NCI-H82 treated with DMSO at 0.1 percent for 48 hours (cell line): ENCODE measurements around the gene GID8.
A peak's percentile ranks its signal among the peaks of the same experiment; 100 is the strongest.

Experiments
- DNase-seq: peaks from one replicate; lab custom pipeline; 2025; ENCODE audit not compliant: unreplicated experiment; lab: John Stamatoyannopoulos, UW

GID8 gene

DNA sequence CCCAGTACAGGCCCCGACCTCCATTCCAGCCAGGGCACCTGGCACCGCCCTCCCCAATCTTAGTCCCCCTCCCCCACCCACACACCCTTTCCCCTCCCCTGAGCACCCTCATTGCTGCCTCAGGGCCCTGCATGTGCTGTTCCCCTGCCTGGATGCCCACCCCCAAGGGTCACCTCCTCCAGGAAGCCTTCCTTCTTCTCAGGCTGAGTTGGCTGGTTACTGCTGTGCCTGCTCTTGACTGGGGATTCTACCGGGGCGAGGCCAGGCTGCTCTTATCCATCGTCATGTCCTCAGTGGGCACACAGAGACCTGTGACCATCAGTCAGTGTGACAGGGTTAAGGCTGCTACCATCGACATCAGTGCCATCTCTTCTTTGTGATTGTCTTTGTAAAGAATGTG is 45.3 kb downstream of the GID8 start:
- DNase-seq = no peak

DNA sequence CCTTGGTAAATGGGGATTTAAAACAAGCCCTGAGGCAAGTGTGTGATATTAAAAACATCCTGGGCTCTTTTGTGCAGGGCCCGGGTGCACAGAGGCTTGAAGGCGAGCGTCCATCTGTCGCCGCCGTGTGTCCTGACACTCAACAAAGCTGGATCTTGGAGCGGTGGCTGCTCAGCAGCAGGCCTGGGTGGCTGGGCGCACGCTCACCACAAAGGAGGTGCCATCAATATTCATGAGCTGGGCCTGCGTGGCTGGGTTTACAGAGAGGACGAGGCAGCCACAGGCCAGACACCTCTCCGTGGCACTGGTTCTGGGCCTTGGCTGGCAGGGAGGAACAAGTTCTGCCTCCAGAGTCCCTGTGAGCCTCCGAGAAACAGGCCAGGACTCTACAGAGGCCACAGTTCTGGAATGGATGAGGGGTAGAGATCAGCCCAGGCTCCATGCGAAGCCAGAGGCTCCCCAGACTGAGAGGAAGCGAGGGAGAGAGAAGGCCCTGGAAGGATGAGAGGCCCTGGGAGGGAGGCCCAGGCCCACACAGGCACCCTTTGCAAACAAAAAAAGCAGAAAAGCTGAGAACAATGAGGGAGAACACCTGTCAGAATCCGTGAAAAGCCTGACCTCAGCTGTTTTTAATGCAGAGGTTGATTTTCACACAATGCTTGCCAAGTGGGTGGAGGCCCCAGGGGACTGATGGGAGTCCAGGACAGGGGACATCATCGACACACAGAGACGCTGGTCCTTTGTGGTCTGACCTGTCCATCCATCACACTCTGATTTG is 46.9 kb downstream of the GID8 start:
- DNase-seq = peak; percentile 14

DNA sequence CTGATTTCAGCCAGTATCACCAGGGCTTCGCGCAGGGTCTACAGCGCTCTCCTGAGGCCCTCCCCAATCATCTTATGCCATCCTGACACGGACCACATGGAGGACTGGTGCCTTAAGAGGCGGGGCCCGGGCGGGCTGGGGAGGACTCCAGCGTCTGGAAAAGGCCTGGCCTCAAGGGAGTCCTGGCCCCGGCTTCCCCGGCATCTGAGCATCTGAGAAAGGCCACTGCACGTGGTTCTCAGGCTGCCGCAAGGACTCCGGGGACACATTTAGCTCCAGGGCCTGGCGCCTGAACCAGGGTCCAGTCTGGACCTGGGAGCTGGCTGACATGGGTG is 47.5 kb downstream of the GID8 start:
- DNase-seq = no peak

DNA sequence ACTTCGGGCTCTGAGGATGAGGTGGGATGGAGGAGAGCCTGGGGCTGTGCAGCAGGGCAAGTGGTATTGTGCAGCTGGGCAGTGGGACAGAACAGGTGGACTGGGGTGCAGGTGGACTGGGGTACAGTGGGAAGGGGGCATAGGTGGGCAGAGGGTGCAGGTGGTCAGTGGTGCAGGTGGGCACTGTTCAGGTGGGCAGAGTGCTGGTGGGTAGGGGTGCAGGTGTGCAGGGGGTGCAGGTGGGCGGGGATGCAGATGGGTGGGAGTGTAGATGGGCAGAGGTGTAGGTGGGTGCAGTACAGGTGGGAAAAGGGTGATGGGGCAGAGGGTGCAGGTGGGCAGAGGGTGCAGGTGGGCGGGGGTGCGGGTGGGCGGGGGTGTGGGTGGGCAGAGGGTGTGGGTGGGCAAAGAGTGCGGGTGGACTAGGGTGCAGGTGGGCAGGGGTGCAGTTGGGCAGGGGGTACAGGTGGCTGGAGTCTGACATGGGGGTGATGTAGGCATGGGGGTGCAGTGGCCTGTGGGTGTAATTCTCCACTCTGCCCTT is 48.4 kb downstream of the GID8 start:
- no peak for DNase-seq

DNA sequence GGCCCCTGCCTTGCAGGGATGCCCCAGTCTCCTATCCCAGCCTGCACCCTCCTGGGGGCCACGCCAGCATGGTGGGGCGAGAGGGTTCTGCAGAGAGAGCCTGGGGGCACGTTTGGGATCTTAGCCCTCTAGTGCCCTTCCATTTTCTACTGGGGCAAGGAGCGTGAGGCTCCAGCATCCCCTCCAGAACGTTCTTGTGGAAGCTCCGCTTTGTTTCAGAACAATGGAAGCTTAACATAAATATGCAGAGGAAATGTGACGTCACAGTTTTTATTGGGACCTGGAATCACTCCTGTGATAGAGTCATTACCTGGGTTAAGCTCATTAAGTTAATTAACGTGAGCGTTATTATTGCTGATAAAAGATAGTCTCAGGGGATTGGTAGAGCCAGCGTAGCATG is 49.2 kb downstream of the GID8 start:
- DNase-seq = no peak

DNA sequence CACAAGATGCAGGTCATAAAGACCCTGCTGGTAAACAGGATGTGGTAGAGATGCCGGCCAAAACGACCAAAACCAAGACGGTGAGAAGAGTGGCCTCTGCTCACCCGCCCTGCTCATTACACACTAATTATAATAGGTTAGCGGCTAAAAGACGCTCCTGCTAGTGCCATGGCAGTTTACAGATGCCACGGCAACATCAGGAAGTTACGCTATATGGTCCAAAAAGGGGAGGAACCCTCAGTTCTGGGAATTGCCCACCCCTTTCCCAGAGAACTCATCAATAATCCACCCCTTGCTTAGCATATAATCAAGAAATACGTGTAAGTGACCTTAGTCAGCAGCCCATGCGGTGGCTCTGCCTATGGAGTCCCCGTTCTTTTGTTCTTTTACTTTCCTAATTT is 51.3 kb downstream of the GID8 start:
- no peak for DNase-seq

DNA sequence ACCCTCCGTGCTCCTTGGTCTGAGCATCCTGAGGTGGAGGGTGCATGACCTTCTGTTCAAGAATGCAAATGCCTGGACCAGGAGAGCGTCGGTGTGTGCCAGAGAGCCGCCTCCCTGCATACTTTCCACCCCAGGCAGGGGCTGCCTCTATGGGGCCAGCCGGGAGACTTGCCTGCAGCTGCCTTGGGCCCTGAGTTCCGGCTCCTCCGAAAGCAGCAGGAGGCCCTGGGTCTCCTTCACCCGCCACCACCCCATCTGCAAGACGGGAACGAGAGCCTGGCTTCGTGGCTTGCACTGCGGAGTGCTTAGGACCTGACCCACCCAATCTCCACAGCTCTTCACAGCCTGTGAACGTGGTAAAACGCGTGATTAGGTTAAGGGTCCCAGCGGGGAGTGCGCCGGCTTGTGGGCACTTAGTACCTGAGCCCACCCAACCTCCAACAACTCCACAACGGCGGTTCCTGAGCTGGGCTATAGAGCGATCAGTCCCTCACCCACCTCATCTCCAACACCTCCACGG is 52.4 kb downstream of the GID8 start:
- DNase-seq = no peak

DNA sequence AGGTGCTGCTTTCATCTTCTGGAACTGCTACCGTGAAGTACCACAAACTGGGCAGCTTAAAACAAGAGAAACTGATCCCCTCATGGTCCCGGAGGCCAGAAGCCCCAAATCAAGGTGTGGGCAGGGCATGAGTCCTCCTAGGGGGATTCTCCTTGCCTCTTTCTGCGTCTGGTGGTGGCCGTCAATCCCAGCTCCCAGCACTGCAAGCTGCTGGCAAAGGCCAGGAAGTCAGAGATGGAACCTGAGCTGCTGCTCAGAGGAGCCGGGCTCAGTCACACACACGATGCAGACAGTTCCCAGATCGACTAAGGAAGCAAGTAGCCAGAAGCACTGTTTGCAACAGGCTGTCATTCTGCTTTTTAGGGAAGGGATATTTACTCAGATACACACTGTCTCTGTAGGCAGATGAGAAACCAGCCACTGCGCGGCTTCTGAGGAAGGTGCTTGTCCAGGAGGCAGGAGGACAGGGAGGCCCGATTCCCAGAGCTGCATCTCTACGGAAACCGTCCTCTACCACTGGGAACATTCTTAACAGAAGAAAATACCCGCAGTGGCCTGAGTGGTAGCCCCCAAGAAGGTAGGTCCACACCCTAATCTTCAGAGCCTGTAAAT is 53.4 kb downstream of the GID8 start:
- DNase-seq = no peak

DNA sequence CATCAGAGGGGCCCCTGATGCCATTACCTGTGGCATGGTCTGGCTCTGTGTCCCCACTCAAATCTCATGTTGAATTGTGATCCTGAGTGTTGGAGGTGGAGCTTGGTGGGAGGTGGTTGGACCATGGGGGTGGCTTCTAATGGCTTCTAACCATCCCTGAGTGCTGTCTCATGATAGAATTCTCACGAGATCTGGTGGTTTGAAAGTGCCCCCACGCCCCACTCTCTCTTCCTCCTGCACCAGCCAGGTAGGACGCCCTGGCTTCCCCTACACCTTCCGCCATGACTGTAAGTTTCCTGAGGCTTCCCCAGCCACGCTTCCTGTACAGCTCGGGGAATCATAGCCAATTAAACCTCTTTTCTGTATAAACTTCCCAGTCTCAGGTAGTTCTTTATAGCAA is 53.9 kb downstream of the GID8 start:
- no peak for DNase-seq

DNA sequence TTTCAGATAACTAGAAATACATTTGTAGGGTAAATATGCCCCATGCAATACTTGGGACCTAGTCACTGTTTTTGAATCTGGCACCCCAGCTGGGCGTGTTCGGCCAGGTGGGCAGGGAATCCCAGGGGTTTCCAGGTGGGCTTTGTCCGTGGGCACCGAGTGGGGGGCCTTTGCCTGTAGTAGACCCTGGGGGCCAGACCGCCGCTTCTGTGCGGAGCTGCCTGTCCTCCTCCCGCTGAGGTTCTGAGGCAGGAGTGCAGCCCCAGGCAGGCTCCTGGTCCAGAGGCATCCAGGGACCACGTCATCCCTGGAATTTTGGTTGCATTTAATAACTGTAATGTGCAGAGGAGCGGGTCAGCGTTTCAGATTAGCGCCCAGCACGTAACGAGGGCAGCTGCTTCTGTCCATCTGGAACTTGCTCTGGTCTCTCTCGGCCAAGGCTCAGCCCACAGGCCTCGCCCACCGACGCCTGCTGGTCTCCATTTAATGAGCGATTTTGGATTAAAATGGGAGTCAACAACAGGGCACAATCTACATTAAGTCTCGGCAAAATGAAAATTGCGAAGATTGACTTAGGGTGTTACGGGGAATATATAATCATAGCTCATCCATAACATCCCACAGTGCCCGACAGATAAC is 56.0 kb downstream of the GID8 start:
- DNase-seq = no peak

DNA sequence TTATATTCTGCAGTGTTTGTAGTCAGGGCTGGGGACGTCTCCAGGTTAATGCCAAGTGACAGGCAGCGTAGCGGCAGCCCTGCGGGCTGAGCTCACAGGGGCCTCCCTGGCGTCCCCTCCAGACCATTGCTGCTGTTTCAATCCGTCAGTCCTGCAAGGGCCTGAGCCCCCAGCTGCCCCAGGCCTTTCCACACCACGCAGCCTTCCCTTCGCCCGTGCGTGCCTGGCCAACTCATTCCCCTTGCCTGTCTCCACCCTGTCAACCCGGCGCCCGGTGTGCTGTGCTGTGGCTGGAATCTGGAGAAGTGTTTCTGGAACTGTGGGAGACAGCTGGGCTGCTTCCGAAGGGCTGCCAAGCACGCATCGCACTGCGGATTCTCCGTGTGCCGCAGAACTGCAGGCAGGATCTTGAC is 56.9 kb downstream of the GID8 start:
- DNase-seq = no peak

DNA sequence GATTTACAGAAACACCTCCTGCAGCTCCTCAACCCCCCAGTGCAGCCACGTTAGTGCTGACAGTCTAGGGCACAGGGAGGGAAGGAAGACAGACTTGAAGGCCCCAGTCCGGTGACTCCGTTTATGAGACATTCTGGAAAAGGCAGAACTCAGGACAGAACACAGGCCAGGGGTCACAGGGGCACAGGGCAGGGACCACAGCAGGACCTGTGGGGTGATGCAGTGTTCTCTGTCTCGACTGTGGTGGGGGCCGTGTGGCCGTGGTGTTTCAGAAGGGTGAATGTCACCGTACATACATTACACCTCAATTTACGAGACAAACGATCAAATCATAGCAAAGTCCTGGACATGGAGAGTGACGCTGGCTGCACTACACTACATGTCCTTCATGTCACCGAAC is 57.5 kb downstream of the GID8 start:
- no peak for DNase-seq

DNA sequence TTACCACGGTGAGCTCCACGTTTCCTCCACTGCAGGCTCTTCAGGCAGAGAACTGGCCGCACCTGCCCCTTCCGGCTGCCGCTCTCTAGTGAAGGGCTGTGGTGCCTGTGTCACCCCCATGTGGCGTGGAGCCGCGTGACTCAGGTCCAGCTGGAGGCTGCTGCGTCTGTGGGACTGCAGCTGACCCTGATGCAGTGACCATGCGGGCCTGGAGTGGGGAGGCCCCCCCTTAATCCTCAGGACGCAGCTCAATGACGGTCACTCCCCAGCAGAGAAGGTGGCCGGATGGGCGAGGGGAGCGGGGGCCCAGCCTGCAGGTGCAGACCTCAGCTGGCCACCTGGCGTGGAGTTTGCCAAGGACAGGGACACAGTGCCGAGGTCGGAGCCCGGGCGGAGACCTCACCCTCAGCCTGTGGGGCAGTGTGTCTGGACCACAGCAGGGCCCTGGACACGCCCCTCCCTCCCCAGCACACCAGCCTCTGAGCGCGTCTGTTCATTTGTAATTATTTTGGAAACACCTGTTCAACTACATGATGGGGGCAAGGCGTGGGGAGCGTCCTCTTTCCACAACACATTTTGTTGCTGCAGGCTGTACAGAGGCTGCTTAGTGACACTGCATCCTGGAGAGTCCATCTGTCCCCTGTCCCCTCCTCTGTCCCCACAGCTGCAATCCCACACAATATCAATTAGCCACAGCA is 58.1 kb downstream of the GID8 start:
- DNase-seq = no peak

DNA sequence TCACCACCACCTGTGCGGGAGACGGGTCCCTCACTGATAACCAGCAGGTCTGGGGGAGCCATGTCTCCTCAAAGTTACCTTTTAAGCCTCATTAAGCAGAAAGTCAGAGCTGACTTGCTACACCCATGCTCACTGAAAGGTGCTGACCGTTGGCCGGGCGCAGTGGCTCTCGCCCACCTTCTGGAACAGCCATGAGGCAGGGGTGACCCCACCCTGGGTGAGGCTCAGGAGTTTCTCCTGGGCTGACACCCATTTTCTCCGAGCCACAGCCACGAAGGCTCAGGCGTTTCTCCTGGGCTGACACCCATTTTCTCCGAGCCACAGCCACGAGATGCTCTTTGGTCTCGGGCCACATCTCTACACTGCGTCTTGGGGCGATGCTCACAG is 58.6 kb downstream of the GID8 start:
- no peak for DNase-seq

DNA sequence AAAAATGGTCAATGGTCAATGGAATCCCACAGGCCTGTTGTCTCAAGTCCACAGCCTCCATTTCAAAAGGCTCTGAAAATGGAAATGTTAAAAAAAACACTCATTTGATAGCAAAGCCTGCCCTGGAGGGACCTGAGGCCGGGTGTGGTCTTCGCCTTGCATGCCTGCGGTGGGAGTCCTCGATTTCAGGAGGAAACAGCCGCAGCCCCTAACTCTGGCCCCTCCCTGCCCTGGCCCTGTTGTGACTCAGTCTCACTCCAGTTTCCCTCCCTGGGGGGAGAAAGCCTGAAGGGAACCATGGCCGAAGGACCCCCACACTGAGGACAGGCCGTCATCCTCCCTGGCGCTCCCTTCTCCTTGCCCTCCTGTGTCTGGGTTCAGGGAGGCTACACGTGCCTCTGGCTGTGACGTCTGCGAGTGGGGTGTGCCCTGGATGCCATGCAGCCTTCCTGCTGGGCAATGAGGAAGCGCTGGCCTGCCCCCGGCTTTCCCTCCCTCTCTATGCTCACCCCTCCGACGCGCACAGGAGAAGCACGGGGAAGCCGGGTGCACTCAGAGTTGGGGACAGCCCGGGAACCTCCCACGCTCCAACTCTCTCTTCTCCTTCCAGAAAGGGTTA is 59.6 kb downstream of the GID8 start:
- DNase-seq = no peak
